ENCODE data around the gene GATA2.

Gene GATA2

DNA sequence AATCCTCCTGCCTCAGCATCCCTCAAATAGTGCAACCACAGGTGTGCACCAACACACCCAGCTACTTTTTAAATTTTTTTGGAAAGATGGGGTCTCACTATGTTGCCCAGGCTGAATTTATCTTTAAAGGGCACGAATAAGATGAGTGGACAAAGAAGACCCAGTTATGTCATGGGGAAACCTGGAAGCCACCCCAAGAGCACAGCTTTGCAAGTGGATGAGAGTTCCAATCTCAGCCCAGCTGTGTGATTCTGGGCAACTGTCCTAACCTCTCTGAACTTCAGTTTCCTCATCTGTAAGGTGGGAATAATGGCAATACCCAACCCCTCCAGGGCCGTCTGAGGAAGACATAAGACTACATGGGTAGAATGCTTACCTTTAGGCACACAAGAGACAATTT, 58.5 kb downstream of the GATA2 start:
- no peak for DNase-seq (ENCODE audit: low read depth, low spot score)

DNA sequence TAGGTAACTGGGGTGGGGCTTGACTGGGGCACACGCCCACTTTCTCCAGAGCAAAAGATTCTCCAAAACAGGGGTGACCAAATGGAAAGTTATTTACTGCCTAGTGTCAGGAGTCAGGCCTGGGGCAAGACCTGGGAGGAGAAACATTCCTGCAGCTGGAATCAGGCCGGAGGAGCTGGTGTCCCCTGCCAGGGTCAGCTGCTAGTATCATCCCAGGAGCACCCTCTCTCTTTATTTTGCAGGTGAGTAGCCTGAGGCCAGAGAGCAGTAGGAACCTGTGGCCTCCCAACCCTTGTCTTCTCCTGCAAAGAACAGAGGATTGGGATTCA, 59.2 kb downstream of the GATA2 start:
- DNase-seq (ENCODE audit: low read depth, low spot score), result no peak

DNA sequence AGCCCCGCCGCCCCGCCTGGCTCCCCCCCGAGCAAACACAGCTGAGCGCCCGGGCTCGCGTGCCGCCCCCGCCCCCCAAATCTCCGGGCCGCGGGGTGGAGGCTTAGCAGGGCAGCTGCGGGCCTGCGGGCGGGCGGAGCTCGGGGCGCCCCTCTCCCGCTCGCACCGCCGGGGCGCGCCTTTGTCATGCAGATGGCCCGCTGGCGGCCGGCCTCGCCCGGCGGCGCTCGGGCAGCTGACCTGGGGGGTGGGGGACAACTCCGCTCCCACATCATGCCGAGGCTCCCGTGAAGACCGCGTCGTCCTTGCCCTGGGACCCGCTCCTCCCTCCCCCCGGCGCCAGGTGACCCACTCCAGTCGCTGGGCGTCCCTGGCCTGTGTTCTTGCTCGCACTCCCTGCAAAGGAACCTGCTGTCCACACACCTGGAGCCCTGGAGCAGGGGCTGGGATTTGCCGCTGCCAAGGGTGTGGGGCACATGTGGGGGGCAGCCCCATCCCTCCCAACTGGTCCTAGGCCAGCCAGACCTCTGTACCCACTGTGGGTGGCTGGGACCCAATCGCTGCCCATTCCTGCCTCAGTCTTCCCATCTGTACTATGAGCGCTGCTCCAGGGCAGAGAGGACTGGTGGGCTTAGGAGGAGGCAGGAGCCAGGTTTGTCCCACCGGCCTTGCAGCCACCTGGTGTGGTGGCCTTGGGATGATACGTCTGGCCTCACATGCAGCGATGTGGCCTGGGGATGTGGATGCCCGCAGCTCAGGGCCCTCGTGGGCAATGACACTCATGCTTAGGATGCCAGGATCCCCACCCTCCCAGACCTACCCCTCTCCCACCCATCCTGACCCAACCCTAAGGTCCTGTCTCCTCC, 59.8 kb downstream of the GATA2 start:
- DNase-seq (ENCODE audit: low read depth, low spot score), result no peak

DNA sequence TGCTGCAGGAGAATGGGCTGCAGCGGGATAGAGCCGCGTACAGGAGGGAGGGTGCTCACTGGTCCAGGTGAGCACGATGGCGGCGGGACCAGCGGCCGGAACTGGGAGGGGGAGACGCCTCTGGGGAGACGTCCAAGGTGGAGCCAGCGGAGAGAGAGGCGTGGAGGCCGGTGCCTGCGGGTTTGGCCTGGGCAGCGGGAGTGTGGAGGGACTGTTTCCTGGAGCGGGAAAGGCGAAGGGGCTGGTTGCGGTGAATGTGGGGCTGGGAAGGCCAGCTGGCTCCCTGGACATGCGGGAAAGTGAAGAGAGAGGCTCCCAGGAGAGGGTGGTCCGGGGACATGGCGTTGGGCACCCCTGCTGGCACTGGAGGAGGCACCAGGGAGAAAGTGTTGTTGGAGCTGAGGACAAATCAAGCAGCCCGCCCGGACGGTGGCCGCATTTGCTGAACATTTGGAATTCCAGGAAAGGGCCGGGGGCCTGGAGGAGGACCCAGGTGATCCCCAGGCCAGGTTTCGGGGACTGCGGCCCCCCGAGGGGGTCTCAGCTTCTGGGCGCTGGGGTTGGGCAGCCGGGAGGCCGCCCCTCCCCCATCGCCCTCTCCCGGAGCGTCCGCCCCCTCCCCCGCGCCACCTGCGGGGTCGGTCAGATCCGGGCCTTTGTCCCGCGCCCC, 60.6 kb downstream of the GATA2 start:
- DNase-seq (ENCODE audit: low read depth, low spot score), result no peak

DNA sequence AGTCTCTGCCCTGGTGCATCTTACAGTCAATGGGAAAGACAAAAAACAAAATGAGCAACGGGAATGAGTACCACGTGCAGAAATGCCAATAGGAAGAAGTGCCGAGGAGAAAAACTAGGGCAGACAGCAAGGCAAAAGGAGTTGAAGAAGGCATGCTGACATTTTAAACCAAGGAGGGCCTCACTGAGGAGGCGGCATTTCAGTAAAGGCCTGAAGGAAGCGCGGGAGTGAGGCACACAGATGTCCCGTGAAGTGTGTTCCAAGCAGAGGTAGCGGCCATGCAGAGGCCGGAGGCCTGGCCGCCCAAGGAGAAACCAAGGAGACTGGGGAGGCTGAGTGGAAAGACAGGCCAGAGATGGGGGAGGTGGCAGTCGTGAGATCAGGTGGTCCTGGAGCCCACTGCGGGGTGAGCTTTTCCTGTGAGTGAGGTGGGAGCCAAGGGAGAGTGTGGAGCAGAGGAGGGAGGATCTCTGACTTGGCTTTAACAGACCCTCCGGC, 61.1 kb downstream of the GATA2 start:
- no peak for DNase-seq (ENCODE audit: low read depth, low spot score)

DNA sequence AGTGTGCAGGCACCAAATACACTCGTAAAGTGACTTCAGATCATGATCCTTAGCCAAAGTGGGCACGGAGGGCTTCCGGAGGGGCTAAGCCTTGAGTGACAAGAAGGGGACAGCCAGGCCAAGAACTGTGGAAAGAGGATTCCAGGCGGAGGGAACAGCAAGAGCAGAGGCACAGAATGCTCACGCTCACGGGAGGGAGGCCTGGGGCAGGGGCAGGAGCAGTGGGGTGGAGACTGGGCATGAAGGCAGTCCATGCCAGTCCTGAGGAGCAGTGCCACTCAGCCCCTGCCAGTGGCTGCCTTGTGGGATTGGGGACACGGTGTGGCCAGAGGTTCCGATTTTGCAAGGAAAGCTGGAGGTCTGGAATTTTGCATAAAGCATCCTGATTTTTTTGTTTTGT, 62.3 kb downstream of the GATA2 start:
- DNase-seq (ENCODE audit: low read depth, low spot score), result no peak

DNA sequence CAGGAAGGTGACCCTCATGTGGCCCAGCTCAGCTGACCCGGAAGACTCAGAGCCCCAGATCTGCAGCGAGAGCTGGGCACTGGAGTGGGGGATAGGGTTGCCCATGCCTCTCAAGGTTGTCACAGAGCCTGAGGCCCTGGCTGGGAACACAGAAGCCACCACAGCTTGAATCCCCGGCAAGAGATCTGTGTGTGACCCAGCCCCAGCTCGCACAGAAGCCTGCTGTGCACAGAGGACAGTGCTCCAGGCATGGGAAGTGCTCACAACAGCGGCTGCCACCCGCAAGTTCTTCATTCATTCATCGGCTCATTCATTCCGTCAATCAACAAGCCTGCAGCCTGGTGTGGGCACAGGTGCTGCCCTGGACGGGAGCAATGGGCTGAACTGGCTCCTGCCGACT, 62.7 kb downstream of the GATA2 start:
- DNase-seq (ENCODE audit: low read depth, low spot score), result no peak

DNA sequence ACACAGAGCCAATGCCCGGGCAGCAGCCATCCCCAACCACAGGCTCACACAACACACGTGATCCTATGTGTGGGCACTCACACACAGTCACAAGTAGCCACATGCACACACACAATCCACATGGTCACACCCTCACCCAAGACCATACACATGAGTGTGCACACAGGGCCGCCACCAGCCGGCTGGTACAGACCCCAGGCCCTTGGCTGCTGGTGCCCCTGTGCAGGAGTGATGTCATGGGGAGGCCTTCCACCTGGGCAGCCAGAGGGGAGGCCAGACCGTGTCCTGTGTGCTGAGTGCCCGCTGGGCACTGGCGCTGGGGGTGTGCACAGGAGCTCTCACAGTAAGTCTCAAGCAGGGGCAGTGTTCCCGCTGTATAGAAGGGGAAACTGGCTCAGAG, 63.2 kb downstream of the GATA2 start:
- no peak for DNase-seq (ENCODE audit: low read depth, low spot score)
